GM19239 (cell line): ENCODE data around the gene AAK1.

ENCODE experiments used
- DNase-seq: peaks from one replicate; pipeline ENCODE4 v3.0.0; 2011; ENCODE audit warnings: low spot score; ENCODE audit not compliant: insufficient read length
- FAIRE-seq: peaks from 2 replicates; lab custom pipeline; 2011; peaks lifted over from hg19 to GRCh38; lab: Jason Lieb, UNC

The AAK1 gene

GRCh38 chr2:69509011-69509749 lies 134.4 kb downstream of the AAK1 start:
- FAIRE-seq (no peak), DNase-seq (no peak)

- no peak for DNase-seq
Measured at GRCh38 chr2:69505710-69506109, 137.8 kb downstream of the AAK1 start.

GRCh38 chr2:69501301-69501700 lies 142.2 kb downstream of the AAK1 start:
- DNase-seq (no peak), FAIRE-seq (no peak)

More at GRCh38 chr2:69505710-69506109, 137.8 kb downstream of the AAK1 start:
- no peak for FAIRE-seq

GRCh38 chr2:69499966-69500365 lies 143.6 kb downstream of the AAK1 start:
- FAIRE-seq (peak; percentile 44), DNase-seq (no peak)

- FAIRE-seq (peak; percentile 72), DNase-seq (peak; percentile 23)
Measured at GRCh38 chr2:69499242-69499641, 144.3 kb downstream of the AAK1 start.

- FAIRE-seq, result no peak
- DNase-seq, result no peak
Measured at GRCh38 chr2:69495861-69496260, 147.7 kb downstream of the AAK1 start.

- no peak for FAIRE-seq
Measured at GRCh38 chr2:69495008-69495407, 148.5 kb downstream of the AAK1 start.

GRCh38 chr2:69494126-69494525 lies 149.4 kb downstream of the AAK1 start:
- FAIRE-seq (no peak), DNase-seq (no peak)

More at GRCh38 chr2:69495008-69495407, 148.5 kb downstream of the AAK1 start:
- DNase-seq, result no peak

- no peak for FAIRE-seq
- DNase-seq, result no peak
Measured at GRCh38 chr2:69493268-69493667, 150.3 kb downstream of the AAK1 start.

GRCh38 chr2:69491864-69492263 lies 151.7 kb downstream of the AAK1 start:
- DNase-seq (no peak), FAIRE-seq (no peak)

GRCh38 chr2:69490486-69490885 lies 153.1 kb downstream of the AAK1 start:
- no peak for DNase-seq
- FAIRE-seq, result no peak

- DNase-seq (no peak), FAIRE-seq (no peak)
Measured at GRCh38 chr2:69489793-69490192, 153.7 kb downstream of the AAK1 start.

GRCh38 chr2:69483696-69484095 lies 159.8 kb downstream of the AAK1 start:
- peak; percentile 8 for FAIRE-seq

GRCh38 chr2:69483024-69483423 lies 160.5 kb downstream of the AAK1 start:
- FAIRE-seq, result no peak

More at GRCh38 chr2:69483696-69484095, 159.8 kb downstream of the AAK1 start:
- DNase-seq, result no peak

GRCh38 chr2:69482471-69482870 lies 161.1 kb downstream of the AAK1 start:
- FAIRE-seq (no peak), DNase-seq (no peak)

More at GRCh38 chr2:69483024-69483423, 160.5 kb downstream of the AAK1 start:
- no peak for DNase-seq

GRCh38 chr2:69481421-69481820 lies 162.1 kb downstream of the AAK1 start:
- FAIRE-seq (no peak), DNase-seq (no peak)

- DNase-seq, result no peak
- no peak for FAIRE-seq
Measured at GRCh38 chr2:69477627-69478026, 165.9 kb downstream of the AAK1 start.

- no peak for FAIRE-seq
Measured at GRCh38 chr2:69474688-69475087, 168.9 kb downstream of the AAK1 start.

GRCh38 chr2:69471793-69472192 lies 171.7 kb downstream of the AAK1 start:
- DNase-seq, result no peak
- no peak for FAIRE-seq

More at GRCh38 chr2:69474688-69475087, 168.9 kb downstream of the AAK1 start:
- no peak for DNase-seq

GRCh38 chr2:69470911-69471310 lies 172.6 kb downstream of the AAK1 start:
- FAIRE-seq, result no peak
- DNase-seq, result no peak

GRCh38 chr2:69469784-69470183 lies 173.8 kb downstream of the AAK1 start:
- DNase-seq (no peak), FAIRE-seq (no peak)

GRCh38 chr2:69469375-69469774 lies 174.2 kb downstream of the AAK1 start:
- FAIRE-seq (no peak), DNase-seq (no peak)
